Lung microvascular endothelial cell (primary cell): ENCODE measurements around the gene PLEKHA3. TPM values are rescaled to one million over a fixed set of nuclear protein-coding genes. Genes with fewer than 3 reads are reported as not detected.
"Not testable (repeated sequence)": the region's sequence is repeated elsewhere in the genome, so short reads cannot be mapped to it uniquely, and the experiment has no call there.

Experiments
- DNase-seq, 2 donors: peaks; one replicate each; pipeline versions ENCODE4 v3.0.0 to v3.0.0-alpha.2; 2010; ENCODE audit warnings: low read depth in 2 of 2
- total RNA-seq: library from RNA; depleted of rRNA; stranded (reverse); fragments of >200 nt; gene quantifications from 2 replicates; pipeline ENCODE4 v1.2.1, GENCODE V29; 2014

PLEKHA3 gene
- total RNA-seq, 1 donor from 2014 or later: 8.7 TPM

GRCh38 chr2:178522950-178523595 lies 42.8 kb downstream of the PLEKHA3 start:
- DNase-seq: peak; percentile 76 to 78

DNA sequence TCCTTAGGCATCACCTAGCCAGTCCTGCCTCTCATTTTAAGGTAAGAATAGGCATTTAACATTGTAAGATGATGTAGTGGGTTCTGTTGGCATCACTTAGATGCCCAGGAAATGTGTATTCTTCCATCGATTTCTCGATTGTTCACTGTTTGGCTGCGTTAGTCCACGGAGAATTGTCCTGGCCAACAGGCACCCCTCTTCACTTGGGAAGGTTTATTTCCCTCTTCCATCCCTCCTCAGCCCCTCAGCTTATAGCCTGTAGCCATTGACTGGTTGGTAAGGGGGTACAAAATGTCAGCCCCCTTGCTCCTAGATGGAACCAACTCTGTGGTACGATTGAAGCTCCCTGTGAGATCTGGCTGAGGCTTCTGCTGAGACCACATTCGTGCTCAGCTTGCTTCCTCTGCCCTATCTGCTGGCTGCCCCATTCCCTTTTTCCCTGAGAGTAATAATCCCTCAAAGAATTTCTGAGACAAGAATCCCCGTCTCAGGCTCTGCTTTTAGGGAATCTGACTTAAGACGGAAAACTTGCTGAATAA lies 43.4 kb downstream of the PLEKHA3 start:
- peak in 1 of 2 donors; percentile 4 for DNase-seq

DNA sequence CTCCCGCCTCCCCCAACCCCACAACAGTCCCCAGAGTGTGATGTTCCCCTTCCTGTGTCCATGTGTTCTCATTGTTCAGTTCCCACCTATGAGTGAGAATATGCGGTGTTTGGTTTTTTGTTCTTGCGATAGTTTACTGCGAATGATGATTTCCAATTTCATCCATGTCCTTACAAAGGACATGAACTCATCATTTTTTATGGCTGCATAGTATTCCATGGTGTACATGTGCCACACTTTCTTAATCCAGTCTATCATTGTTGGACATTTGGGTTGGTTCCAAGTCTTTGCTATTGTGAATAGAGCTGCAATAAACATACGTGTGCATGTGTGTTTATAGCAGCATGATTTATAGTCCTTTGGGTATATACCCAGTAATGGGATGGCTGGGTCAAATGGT lies 44.8 kb downstream of the PLEKHA3 start:
- DNase-seq: not testable (repeated sequence)

DNA sequence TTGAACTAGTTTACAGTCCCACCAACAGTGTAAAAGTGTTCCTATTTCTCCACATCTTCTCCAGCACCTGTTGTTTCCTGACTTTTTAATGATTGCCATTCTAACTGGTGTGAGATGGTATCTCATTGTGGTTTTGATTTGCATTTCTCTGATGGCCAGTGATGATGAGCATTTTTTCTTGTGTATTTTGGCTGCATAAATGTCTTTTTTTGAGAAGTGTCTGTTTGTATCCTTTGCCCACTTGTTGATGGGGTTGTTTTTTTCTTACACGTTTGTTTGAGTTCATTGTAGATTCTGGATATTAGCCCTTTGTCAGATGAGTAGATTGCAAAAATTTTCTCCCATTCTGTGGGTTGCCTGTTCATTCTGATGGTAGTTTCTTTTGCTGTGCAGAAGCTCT lies 45.2 kb downstream of the PLEKHA3 start:
- DNase-seq: not testable (repeated sequence)

DNA sequence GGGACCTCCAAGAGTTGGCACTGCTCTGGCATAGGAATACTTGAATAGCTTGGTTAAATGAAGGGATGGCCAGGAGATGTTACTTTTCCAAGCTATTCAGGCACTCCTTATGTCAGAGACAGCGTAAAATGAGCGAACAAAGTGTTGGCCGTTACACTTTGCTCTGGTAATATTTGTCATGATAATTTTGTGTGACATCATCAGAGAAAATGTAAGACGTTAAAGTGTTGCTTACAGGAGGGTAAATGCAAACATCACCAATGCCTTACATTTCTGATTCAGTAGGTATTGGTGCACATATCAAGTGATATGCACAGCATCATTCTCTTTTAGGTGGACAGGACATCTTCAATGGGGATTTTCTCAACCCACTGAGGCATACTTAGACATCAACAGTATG lies 46.0 kb downstream of the PLEKHA3 start:
- no peak for DNase-seq

DNA sequence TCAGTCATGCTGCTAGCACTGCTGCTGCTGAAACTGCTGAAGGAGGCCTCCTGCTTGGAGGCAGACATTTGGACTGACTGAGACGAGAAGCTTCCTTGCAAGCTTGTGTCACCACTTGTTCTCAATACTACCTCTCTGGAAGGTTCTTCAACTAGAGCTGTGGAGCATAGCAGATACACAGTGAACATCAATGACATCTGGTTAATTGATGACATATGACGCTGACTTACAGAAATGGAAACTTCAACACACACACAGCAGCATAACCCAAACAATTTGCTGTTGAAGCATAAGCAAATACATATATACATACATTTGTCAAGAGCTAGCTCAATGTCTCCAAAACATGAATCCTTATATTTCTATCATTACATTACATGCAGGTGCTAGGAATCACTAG lies 47.3 kb downstream of the PLEKHA3 start:
- no peak for DNase-seq

- no peak for DNase-seq
These were observed 48.4 kb downstream of the PLEKHA3 start for GRCh38 chr2:178528647-178529046.

DNA sequence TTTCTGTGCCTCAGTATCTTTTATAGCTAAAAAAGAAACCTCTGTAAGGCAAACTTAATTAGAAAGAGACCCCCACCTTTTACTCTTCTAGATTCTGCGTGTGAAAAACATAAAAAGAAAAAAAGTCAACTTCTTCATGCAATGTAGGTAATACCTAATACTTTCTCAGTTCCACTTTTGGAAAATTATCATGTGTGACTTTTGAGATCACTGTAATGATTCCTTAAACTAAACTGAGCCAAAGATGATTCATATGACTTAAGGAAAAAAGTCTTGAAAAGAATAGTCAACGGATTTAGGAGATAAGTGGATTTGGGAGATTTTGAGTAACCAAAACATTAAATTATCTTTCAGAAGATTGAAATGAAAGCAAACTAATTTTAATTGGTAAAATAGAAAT lies 48.9 kb downstream of the PLEKHA3 start:
- DNase-seq: no peak

- no peak for DNase-seq
These were observed 49.9 kb downstream of the PLEKHA3 start for GRCh38 chr2:178530131-178530530.

DNA sequence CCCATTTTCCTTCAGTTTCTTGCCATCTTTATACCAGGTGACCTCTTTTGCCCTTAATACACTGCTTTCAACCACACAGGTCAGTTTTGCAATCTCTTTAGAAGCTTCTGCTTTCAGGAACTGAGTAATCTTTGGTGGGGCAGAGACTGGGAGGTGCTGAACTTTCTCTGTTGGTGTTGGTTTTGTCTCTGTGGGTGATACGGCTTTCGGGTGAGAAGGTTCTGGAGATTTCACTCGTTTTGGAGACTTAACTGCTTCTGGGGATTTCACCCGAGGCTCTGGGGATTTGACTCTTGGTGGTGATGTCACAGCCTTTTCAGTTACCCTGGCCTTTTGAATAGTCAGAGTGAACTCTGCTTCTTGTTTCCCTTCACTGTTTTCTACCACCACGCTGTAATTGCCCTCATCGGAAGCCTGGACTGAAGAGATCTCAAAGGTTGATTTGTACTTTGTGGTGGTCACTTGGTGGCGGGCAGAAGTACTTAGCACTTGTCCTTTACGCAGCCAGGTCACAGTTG lies 50.4 kb downstream of the PLEKHA3 start:
- no peak for DNase-seq

DNA sequence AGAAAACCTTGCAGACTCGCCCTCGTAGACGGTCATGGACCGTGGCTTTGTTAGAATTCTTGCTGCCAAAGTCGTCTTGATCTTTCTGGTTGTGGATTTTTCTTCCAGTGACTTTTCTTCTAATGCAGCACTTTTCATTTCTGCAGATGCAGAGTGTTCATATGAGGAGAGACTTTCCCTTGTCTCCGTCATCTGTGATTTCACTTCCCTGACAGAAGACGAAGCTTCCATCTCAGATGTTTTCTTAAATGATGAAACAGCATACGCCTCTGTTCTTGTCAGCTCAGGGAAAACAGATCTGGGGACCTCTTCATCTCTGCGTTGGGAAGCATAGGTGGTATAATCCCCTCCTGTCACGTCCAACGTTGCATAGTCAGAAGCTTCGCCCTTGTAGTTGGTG lies 50.9 kb downstream of the PLEKHA3 start:
- no peak for DNase-seq

DNA sequence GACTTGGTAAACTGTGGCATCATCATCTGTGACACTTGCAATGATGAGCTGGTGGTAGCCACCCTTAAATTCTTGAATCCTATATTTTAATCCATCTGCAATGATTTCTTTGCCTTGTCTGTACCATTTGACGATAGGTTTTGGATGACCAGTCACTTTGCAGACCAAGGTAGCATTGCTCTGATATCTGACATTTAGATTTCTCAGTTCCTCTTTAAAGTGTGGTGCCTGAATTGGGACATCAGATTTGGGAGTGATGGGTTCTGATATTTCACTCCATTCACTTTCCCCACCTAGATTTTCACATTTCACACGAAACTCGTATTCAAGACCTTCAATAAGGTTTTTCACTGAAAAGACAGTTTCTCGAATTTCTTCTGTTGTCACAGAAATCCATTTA lies 55.8 kb downstream of the PLEKHA3 start:
- no peak for DNase-seq

DNA sequence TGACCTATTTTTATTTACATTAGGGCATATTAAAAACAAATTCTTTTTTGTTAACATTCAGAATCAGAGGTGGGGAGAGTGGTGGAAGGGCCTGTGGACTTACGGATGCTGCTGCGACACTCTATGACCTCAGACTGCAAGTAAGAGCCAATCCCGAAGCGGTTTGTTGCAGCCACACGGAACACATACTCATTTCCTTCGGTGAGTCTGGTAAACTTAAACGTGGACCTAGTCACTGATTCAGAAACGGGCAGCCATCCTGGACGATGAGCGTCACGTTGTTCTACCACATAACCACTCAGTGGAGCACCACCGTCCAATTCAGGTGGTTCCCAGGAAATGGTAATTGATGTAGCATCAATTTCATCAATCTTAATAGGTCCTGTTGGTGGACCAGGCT lies 61.9 kb downstream of the PLEKHA3 start:
- DNase-seq: no peak

DNA sequence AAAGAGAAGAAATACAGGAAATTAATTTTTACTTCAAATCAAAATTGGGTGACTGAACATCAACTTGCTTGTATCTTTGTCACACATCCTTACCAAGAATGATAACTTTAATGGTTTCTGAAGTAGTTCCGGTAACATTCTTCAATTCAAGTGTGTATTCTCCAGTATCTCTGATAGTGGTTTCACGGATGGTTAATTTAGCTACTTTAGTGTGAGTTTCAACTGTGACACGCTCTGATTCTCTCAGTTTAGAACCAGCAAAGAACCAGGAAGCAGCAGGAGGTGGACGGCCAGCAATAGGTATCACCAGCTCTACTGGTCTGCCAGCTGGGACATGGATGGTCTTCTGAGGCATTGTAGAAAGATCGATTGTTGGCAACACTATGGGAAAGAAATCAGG lies 62.3 kb downstream of the PLEKHA3 start:
- DNase-seq: no peak

DNA sequence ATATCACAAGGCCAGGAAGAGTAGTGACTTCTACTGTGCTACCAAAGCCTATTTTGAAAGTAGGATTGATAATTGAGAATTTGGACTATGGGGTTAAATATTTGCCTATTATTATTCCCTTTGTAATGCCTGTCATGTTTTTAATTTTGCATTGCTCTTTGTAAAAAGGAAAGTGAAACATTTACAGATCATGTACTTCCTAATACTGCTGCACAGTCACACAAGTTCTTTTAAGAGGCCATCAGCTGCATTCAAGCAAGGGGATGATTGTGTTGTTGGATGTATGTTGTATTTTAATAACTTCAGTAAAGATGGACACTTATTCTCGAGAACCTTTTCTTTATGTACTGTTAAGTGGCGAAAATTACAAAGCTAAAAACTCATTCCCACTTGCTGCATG lies 70.1 kb downstream of the PLEKHA3 start:
- DNase-seq: no peak

DNA sequence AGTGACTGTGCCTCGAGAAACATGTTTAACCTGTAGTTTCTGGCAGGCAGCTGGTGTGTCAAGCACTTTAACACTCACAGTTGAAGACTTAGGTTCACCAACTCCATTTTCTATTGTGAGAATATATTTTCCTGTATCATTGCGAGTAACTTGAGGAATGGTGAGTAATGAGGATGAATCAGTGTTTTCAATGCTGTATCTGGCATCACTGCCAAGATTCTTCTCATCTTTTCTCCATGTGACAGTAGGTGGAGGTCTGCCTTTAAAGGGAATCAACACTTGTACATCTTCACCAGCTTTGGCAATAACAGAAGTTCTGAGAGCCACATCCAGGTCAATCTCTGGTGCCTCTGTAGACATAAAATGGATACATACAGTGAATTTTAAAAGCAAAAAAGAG lies 72.8 kb downstream of the PLEKHA3 start:
- peak in 1 of 2 donors; percentile 70 for DNase-seq

Other genes with a start within 250 kb of the PLEKHA3 start
- gene PRKRA, start 29.3 kb upstream of the PLEKHA3 start, total RNA-seq: 24.4 and 33.3 TPM in 2 replicates
- gene PJVK, start 29.1 kb upstream of the PLEKHA3 start, total RNA-seq: 0.20 and 0.44 TPM in 2 replicates
- gene FKBP7, start 1.9 kb upstream of the PLEKHA3 start, total RNA-seq: 16.1 and 19.0 TPM in 2 replicates